Effector memory CD4-positive, alpha-beta T cell (primary cell): ENCODE data around the gene SPDEF.

Experiments used
- DNase-seq, 3 donors: peaks; one replicate each; pipeline ENCODE4 v3.0.0-alpha.2; 2020
- H3K27ac ChIP-seq: 2 replicates; pipeline ENCODE4 v1.7.0; 2013; ENCODE audit warnings: mild to moderate bottlenecking, low read length, moderate library complexity; ENCODE audit not compliant: insufficient read depth, poor library complexity, severe bottlenecking
- H3K27me3 ChIP-seq: replicated peaks from 2 replicates; pipeline ENCODE4 v1.7.0; 2013; ENCODE audit warnings: mild to moderate bottlenecking, low read length; ENCODE audit not compliant: insufficient read depth, control insufficient read depth, poor library complexity, severe bottlenecking
- H3K36me3 ChIP-seq: 2 replicates; pipeline ENCODE4 v1.7.0; 2013; ENCODE audit warnings: mild to moderate bottlenecking, low read length, moderate library complexity; ENCODE audit not compliant: control insufficient read depth, insufficient read depth
- H3K4me1 ChIP-seq: 2 replicates; pipeline ENCODE4 v1.7.0; 2013; ENCODE audit warnings: low read length, mild to moderate bottlenecking; ENCODE audit not compliant: control insufficient read depth, insufficient read depth, poor library complexity, severe bottlenecking
- H3K4me3 ChIP-seq: 2 replicates; pipeline ENCODE4 v1.7.0; 2013; ENCODE audit warnings: low read length, low read depth, mild to moderate bottlenecking; ENCODE audit not compliant: insufficient read depth, poor library complexity, severe bottlenecking
- H3K9me3 ChIP-seq: 2 replicates; pipeline ENCODE4 v1.7.0; 2013; ENCODE audit warnings: mild to moderate bottlenecking, low read length, moderate library complexity; ENCODE audit not compliant: control insufficient read depth

Gene SPDEF

GRCh38 chr6:34516391-34517324 is 39.5 kb downstream of the SPDEF start:
- H3K27ac ChIP-seq, result no peak overlapping the region
- H3K4me3 ChIP-seq, result no peak overlapping the region
- H3K36me3 ChIP-seq, result no peaks in the 10 kb centered on the region
- no peaks in the 10 kb centered on the region for H3K9me3 ChIP-seq
- no peaks in the 10 kb centered on the region for H3K4me1 ChIP-seq
- no peaks in the 10 kb centered on the region for H3K27me3 ChIP-seq
- DNase-seq, result no peak

GRCh38 chr6:34515473-34516387 is 40.4 kb downstream of the SPDEF start:
- Histone ChIP-seq H3K27ac (no peak overlapping the region), H3K4me3 (no peak overlapping the region), H3K36me3 (no peaks in the 10 kb centered on the region), H3K9me3 (no peaks in the 10 kb centered on the region), H3K27me3 (no peaks in the 10 kb centered on the region), H3K4me1 (no peaks in the 10 kb centered on the region)
- no peak for DNase-seq

- no peak for DNase-seq
- Histone ChIP-seq H3K4me1 (no peaks in the 10 kb centered on the region), H3K27ac (no peak overlapping the region), H3K9me3 (no peaks in the 10 kb centered on the region), H3K27me3 (no peaks in the 10 kb centered on the region), H3K4me3 (no peak overlapping the region), H3K36me3 (no peaks in the 10 kb centered on the region)
Observed at GRCh38 chr6:34514593-34515472, 41.3 kb downstream of the SPDEF start.

- H3K4me3 ChIP-seq, result no peak overlapping the region
- H3K27me3 ChIP-seq, result no peaks in the 10 kb centered on the region
- H3K4me1 ChIP-seq, result no peaks in the 10 kb centered on the region
- DNase-seq, result no peak
- no peak overlapping the region for H3K27ac ChIP-seq
- H3K9me3 ChIP-seq, result no peaks in the 10 kb centered on the region
- no peaks in the 10 kb centered on the region for H3K36me3 ChIP-seq
Observed at GRCh38 chr6:34514112-34514511, 42.0 kb downstream of the SPDEF start.

GRCh38 chr6:34513646-34514045 is 42.5 kb downstream of the SPDEF start:
- H3K36me3 ChIP-seq, result no peaks in the 10 kb centered on the region
- no peaks in the 10 kb centered on the region for H3K4me1 ChIP-seq
- H3K27ac ChIP-seq, result no peak overlapping the region
- no peaks in the 10 kb centered on the region for H3K27me3 ChIP-seq
- no peaks in the 10 kb centered on the region for H3K9me3 ChIP-seq
- H3K4me3 ChIP-seq, result no peak overlapping the region
- DNase-seq, result no peak

GRCh38 chr6:34512738-34513115 is 43.4 kb downstream of the SPDEF start:
- no peaks in the 10 kb centered on the region for H3K4me1 ChIP-seq
- H3K4me3 ChIP-seq, result no peak overlapping the region
- no peaks in the 10 kb centered on the region for H3K36me3 ChIP-seq
- H3K9me3 ChIP-seq, result no peaks in the 10 kb centered on the region
- H3K27me3 ChIP-seq, result no peaks in the 10 kb centered on the region
- no peak for DNase-seq
- H3K27ac ChIP-seq, result no peak overlapping the region

- no peaks in the 10 kb centered on the region for H3K36me3 ChIP-seq
- H3K4me1 ChIP-seq, result no peaks in the 10 kb centered on the region
- H3K4me3 ChIP-seq, result no peak overlapping the region
- no peaks in the 10 kb centered on the region for H3K9me3 ChIP-seq
- no peak for DNase-seq
- H3K27ac ChIP-seq, result no peak overlapping the region
- H3K27me3 ChIP-seq, result no peaks in the 10 kb centered on the region
Observed at GRCh38 chr6:34511915-34512737, 44.0 kb downstream of the SPDEF start.

GRCh38 chr6:34511214-34511914 is 44.8 kb downstream of the SPDEF start:
- Histone ChIP-seq H3K36me3 (no peaks in the 10 kb centered on the region), H3K27ac (no peak overlapping the region), H3K4me1 (no peaks in the 10 kb centered on the region), H3K4me3 (no peak overlapping the region), H3K9me3 (no peaks in the 10 kb centered on the region), H3K27me3 (no peaks in the 10 kb centered on the region)
- no peak for DNase-seq
